HFF-Myc (cell line): ENCODE measurements around the gene MPP3.
A peak's percentile ranks its signal among the peaks of the same experiment; 100 is the strongest.

Experiments
- DNase-seq: peaks from one replicate; pipeline ENCODE4 v3.0.0-alpha.2; 2011; ENCODE audit warnings: low read depth; ENCODE audit errors: extremely low read depth
- H3K4me3 ChIP-seq: replicated peaks from 2 replicates; pipeline ENCODE4 v1.5.1; 2011; ENCODE audit warnings: low read depth, mild to moderate bottlenecking, control low read depth, low read length
- TF ChIP-seq, protein P1 (sequence below): IDR thresholded peaks from 2 replicates; pipeline ENCODE4 v1.5.1; 2012; ENCODE audit warnings: mild to moderate bottlenecking, low read depth, low read length, control low read depth; ENCODE audit errors: missing control alignments

The MPP3 gene

GRCh38 chr17:43817826-43818225 is 15.1 kb downstream of the MPP3 start:
- TF ChIP-seq, protein P1, sequence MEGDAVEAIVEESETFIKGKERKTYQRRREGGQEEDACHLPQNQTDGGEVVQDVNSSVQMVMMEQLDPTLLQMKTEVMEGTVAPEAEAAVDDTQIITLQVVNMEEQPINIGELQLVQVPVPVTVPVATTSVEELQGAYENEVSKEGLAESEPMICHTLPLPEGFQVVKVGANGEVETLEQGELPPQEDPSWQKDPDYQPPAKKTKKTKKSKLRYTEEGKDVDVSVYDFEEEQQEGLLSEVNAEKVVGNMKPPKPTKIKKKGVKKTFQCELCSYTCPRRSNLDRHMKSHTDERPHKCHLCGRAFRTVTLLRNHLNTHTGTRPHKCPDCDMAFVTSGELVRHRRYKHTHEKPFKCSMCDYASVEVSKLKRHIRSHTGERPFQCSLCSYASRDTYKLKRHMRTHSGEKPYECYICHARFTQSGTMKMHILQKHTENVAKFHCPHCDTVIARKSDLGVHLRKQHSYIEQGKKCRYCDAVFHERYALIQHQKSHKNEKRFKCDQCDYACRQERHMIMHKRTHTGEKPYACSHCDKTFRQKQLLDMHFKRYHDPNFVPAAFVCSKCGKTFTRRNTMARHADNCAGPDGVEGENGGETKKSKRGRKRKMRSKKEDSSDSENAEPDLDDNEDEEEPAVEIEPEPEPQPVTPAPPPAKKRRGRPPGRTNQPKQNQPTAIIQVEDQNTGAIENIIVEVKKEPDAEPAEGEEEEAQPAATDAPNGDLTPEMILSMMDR, result no peak
- no peak overlapping the region for H3K4me3 ChIP-seq
- no peak for DNase-seq

DNA sequence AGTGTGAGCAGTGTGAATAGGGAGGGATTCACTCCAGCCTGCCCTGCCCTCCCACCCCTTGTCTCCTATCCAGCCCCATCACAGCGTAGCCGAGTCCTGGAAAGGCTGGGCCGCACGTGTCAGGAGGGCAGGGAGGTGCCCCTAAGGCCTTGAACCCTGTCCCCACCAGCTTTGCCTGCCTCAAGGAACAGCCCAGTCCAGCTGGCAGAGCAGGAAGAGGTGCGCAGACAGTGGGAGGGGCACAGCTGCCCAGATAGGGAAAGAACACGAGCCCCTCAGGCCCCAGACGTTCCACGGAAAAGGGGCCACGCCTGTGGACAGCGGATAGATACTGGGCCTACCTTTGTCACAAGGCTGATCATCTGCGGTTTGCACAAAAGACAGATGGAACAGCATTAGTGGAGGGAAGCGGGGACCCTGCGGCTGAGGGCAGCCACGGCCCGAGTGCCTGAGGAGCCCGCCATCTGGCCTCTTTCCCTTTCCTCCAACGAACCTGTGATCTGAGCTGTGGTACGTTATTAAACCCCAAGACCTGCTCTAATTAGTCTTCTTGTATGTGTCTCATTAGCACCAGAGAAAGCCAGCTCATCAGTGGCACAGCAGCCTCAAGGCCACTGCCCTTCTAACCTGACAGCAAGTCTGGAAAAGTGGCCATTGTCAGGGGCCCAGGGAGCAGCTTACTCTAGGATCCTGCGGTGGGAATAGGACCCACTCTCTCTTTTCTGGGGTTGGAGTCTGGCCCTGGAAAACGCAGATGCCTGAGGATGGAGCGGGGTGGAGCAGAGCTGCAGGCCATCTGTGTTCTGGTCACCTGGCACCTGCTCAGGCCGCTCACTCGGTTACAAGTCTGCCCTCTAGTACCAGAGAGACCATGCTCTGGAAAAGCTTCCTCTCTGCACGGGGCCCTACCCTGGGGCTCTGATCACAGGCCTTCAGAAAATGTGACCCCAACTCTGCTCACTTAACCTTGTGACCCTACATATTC is 16.3 kb downstream of the MPP3 start:
- H3K4me3 ChIP-seq, result no peak overlapping the region
- TF ChIP-seq, protein P1, result no peak
- DNase-seq, result no peak

DNA sequence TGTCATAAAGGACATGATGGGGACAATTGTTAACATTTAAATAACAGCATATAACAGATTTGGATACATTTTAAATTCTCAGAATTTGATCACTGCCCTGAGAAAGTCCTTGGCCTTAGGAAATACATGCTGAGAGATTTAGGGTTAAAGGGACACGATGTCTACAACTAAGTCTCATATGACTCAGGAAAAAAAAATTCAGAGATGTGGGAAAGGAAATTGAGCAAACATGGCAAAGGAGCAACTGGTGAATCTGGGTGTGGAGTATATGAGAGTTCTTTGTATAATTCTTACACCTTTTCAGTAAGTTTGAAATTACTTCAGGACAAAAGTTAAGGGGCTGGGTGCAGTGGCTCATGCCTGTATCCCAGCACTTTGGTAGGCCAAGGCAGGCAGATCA is 18.2 kb downstream of the MPP3 start:
- H3K4me3 ChIP-seq, result no peak overlapping the region
- TF ChIP-seq, protein P1, result no peak
- peak; percentile 10 for DNase-seq

- no peak overlapping the region for H3K4me3 ChIP-seq
- no peak for DNase-seq
- TF ChIP-seq, protein P1, result no peak
These were observed 18.9 kb downstream of the MPP3 start for GRCh38 chr17:43814026-43814425.

DNA sequence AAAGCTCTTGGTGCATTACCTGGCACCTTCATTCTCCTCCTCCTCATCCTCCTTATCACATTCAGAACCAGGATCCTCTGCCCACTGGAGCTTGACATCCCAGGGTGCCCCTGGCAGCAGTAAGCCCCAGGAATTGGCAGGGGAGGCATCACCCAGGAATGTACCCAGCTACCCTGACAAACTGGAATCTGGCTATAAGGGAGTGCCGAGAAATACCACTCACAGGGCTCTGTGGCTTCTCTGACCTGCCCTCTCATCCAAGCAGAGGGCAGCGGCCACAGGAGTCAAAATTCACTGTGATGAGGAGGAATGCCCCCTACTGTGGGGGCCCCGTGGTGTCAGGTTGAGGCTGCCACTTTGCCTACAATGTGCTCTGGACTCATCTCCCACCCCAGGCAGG is 19.6 kb downstream of the MPP3 start:
- TF ChIP-seq, protein P1, result no peak
- no peak overlapping the region for H3K4me3 ChIP-seq
- DNase-seq, result no peak

GRCh38 chr17:43812396-43813265 is 20.3 kb downstream of the MPP3 start:
- TF ChIP-seq, protein P1, result no peak
- no peak for DNase-seq
- no peak overlapping the region for H3K4me3 ChIP-seq
